Hepatocyte (in vitro differentiated cells): Measurements from ENCODE around the gene RCC2.

Experiments
- EZH2 ChIP-seq: fragments of 200-600 bp; sonication (generic); IDR thresholded peaks from 2 replicates; pipeline ENCODE4 v1.6.1; 2016; ENCODE audit warnings: antibody characterized with exemption, mild to moderate bottlenecking, borderline replicate concordance
- EZH2phosphoT487 ChIP-seq: fragments of 200-600 bp; sonication (generic); IDR thresholded peaks from one replicate; pipeline ENCODE4 v1.6.1; 2018; ENCODE audit warnings: antibody characterized with exemption, mild to moderate bottlenecking, low read depth, moderate library complexity; ENCODE audit not compliant: unreplicated experiment, severe bottlenecking
- TF ChIP-seq, protein P1 (sequence below): fragments of 200-600 bp; sonication (generic); IDR thresholded peaks from 2 replicates; pipeline ENCODE4 v1.5.1; 2016; ENCODE audit warnings: antibody characterized with exemption, mild to moderate bottlenecking; ENCODE audit not compliant: poor library complexity

DNA sequence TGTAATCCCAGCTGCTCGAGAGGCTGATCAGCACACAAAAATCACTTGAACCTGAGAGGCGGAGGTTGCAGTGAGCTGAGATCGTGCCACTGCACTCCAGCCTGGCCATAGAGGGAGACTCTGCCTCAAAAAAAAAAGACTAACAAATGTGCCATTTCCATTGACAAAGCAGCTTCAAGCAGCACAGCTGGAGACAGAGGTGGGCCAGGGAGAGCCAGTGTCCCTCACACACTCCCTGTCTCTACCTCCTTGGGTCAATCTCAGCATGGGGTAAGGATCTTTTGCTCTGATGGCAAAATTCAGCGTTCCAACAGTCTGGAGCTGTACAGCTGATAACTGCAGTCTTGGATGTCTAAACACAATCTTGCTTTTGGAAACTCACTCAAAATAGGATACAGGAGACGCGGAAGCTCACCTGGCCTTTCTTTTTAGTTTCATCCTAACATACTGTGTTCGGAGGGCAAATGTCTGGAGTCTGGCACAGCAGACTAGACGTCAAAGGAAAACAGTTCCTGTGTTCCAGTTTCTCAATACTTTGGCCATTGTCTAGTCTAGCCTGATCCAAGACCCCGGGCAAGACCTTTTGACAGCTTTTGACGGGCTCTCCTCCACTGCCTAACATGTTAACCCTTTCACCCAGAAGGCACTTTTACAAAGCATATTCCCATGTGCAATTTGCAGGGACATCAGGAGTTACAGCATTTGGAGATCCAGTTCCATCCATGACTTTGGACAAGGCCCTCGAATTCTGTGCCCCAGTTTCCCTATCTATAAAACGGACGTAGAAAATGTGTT is 2.9 kb downstream of the RCC2 start:
- TF ChIP-seq, protein P1, sequence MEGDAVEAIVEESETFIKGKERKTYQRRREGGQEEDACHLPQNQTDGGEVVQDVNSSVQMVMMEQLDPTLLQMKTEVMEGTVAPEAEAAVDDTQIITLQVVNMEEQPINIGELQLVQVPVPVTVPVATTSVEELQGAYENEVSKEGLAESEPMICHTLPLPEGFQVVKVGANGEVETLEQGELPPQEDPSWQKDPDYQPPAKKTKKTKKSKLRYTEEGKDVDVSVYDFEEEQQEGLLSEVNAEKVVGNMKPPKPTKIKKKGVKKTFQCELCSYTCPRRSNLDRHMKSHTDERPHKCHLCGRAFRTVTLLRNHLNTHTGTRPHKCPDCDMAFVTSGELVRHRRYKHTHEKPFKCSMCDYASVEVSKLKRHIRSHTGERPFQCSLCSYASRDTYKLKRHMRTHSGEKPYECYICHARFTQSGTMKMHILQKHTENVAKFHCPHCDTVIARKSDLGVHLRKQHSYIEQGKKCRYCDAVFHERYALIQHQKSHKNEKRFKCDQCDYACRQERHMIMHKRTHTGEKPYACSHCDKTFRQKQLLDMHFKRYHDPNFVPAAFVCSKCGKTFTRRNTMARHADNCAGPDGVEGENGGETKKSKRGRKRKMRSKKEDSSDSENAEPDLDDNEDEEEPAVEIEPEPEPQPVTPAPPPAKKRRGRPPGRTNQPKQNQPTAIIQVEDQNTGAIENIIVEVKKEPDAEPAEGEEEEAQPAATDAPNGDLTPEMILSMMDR = no peak
- no peak for TF ChIP-seq EZH2phosphoT487
- TF ChIP-seq EZH2 = no peak
